Smooth muscle cell (in vitro differentiated cells): Measurements from ENCODE around the gene DDB1. TPM values are rescaled to one million over a fixed set of nuclear protein-coding genes. Genes with fewer than 3 reads are reported as not detected.

Source experiments
- DNase-seq: peaks from one replicate; lab custom pipeline; 2025; ENCODE audit not compliant: unreplicated experiment; lab: John Stamatoyannopoulos, UW
- H2AFZ ChIP-seq: fragments of 200-600 bp; sonication (generic); 2 replicates; pipeline ENCODE4 v1.6.0; 2016; ENCODE audit warnings: antibody characterized with exemption, low read depth, mild to moderate bottlenecking
- H3F3A ChIP-seq: fragments of 200-600 bp; sonication (generic); 2 replicates; pipeline ENCODE4 v1.6.0; 2017; ENCODE audit warnings: antibody characterized with exemption, low read depth
- H3K27ac ChIP-seq: fragments of 200-600 bp; sonication (generic); 2 replicates; pipeline ENCODE4 v1.5.1; 2016; ENCODE audit warnings: low read depth, mild to moderate bottlenecking
- H3K27me3 ChIP-seq: fragments of 200-600 bp; sonication (generic); 2 replicates; pipeline ENCODE4 v1.6.1; 2016; ENCODE audit warnings: low read depth, mild to moderate bottlenecking
- H3K36me3 ChIP-seq: fragments of 200-600 bp; sonication (generic); 2 replicates; pipeline ENCODE4 v1.5.1; 2016; ENCODE audit warnings: low read depth
- H3K4me1 ChIP-seq: fragments of 200-600 bp; sonication (generic); 2 replicates; pipeline ENCODE4 v1.5.1; 2016; ENCODE audit warnings: low read depth
- H3K4me2 ChIP-seq: fragments of 200-600 bp; sonication (generic); 2 replicates; pipeline ENCODE4 v1.6.0; 2016; ENCODE audit warnings: mild to moderate bottlenecking
- H3K4me3 ChIP-seq: fragments of 200-600 bp; sonication (generic); 2 replicates; pipeline ENCODE4 v1.5.1; 2016; ENCODE audit warnings: mild to moderate bottlenecking
- H3K79me2 ChIP-seq: fragments of 200-600 bp; sonication (generic); 2 replicates; pipeline ENCODE4 v1.6.0; 2016; ENCODE audit warnings: low read depth, mild to moderate bottlenecking
- H3K9ac ChIP-seq: fragments of 200-600 bp; sonication (generic); 2 replicates; pipeline ENCODE4 v1.6.0; 2016; ENCODE audit warnings: low read depth
- H3K9me3 ChIP-seq: fragments of 200-600 bp; sonication (generic); replicated peaks from 2 replicates; pipeline ENCODE4 v1.5.1; 2016; ENCODE audit warnings: low read depth
- H4K20me1 ChIP-seq: fragments of 200-600 bp; sonication (generic); 2 replicates; pipeline ENCODE4 v1.6.0; 2016; ENCODE audit warnings: low read depth
- CTCF ChIP-seq: fragments of 200-600 bp; sonication (generic); IDR thresholded peaks from 2 replicates; pipeline ENCODE4 v1.5.1; 2017; ENCODE audit warnings: borderline replicate concordance, mild to moderate bottlenecking, antibody characterized with exemption; ENCODE audit not compliant: insufficient read depth, poor library complexity, severe bottlenecking
- WGBS: methylation state at CpG from one replicate; pipeline ENCODE4 v1.1.7; 2016; ENCODE audit warnings: low lambda C conversion rate; 5-methylcytosine and 5-hydroxymethylcytosine counted together
- polyA plus RNA-seq: library from polyadenylated mRNA; unstranded; fragments of >200 nt; fragmentation: Nextera tagmentation; extraction: Ambion mirVana; gene quantifications from 2 replicates; pipeline ENCODE4 v1.2.1, GENCODE V29; 2016
- total RNA-seq: library from RNA; depleted of rRNA; stranded (reverse); fragments of >200 nt; gene quantifications from 2 replicates; pipeline ENCODE4 v1.2.3, GENCODE V29; 2014

The DDB1 gene
- total and polyA plus RNA-seq, 2 experiments from 2014 or later, result 143 to 150 TPM

GRCh38 chr11:61353131-61354067, 20.5 kb upstream of the DDB1 start:
- Histone ChIP-seq H3K4me2 (no peak overlapping the region), H3K79me2 (no peaks in the 10 kb centered on the region), H4K20me1 (no peaks in the 10 kb centered on the region), H3K4me3 (no peak overlapping the region), H3K4me1 (no peaks in the 10 kb centered on the region), H3K27me3 (no peaks in the 10 kb centered on the region), H3F3A (no peaks in the 10 kb centered on the region), H3K9ac (no peak overlapping the region), H2AFZ (no peak overlapping the region), H3K36me3 (no peaks in the 10 kb centered on the region), H3K9me3 (no peaks in the 10 kb centered on the region), H3K27ac (no peak overlapping the region)
- DNase-seq, result no peak
- no peak for TF ChIP-seq CTCF
- 94% methylated on average over 15 of the region's 15 CpGs for WGBS

GRCh38 chr11:61352038-61352437, 19.1 kb upstream of the DDB1 start:
- Histone ChIP-seq H3K4me2 (no peak overlapping the region), H3K9me3 (no peaks in the 10 kb centered on the region), H3K36me3 (no peaks in the 10 kb centered on the region), H4K20me1 (no peaks in the 10 kb centered on the region), H2AFZ (no peak overlapping the region), H3K9ac (no peak overlapping the region), H3K79me2 (no peaks in the 10 kb centered on the region), H3K4me3 (no peak overlapping the region), H3K27me3 (no peaks in the 10 kb centered on the region), H3F3A (no peaks in the 10 kb centered on the region), H3K27ac (no peak overlapping the region), H3K4me1 (no peaks in the 10 kb centered on the region)
- no peak for TF ChIP-seq CTCF
- WGBS, result 86% methylated on average over 8 of the region's 8 CpGs
- DNase-seq, result no peak

GRCh38 chr11:61350803-61351202, 17.9 kb upstream of the DDB1 start:
- Histone ChIP-seq H3K27me3 (no peaks in the 10 kb centered on the region), H3K36me3 (no peaks in the 10 kb centered on the region), H3K4me2 (no peak overlapping the region), H3K4me3 (no peak overlapping the region), H4K20me1 (no peaks in the 10 kb centered on the region), H2AFZ (no peak overlapping the region), H3K27ac (no peak overlapping the region), H3K9me3 (no peaks in the 10 kb centered on the region), H3K9ac (no peak overlapping the region), H3F3A (no peaks in the 10 kb centered on the region), H3K79me2 (no peaks in the 10 kb centered on the region), H3K4me1 (no peaks in the 10 kb centered on the region)
- TF ChIP-seq CTCF, result no peak
- DNase-seq, result no peak
- 95% methylated on average over 8 of the region's 8 CpGs for WGBS
